Stimulated activated CD8-positive, alpha-beta memory T cell treated with anti-CD3 and anti-CD28 coated beads, Interleukin-7, amount 100 ng/mL, for 1 hour (primary cell): Measurements from ENCODE around the gene MYO5B.

Experiments
- DNase-seq, 2 donors: peaks; one replicate each; pipeline ENCODE4 v3.0.0-alpha.2; 2020; ENCODE audit warnings: low read depth in 2 of 2

MYO5B gene

GRCh38 chr18:49970319-49970718 lies 224.6 kb downstream of the MYO5B start:
- DNase-seq, result no peak

- DNase-seq, result no peak
Observed at GRCh38 chr18:49968644-49969309, 226.2 kb downstream of the MYO5B start.

GRCh38 chr18:49967636-49968313 lies 227.2 kb downstream of the MYO5B start:
- DNase-seq, result no peak

- no peak for DNase-seq
Observed at GRCh38 chr18:49967171-49967570, 227.8 kb downstream of the MYO5B start.

GRCh38 chr18:49966090-49966489 lies 228.9 kb downstream of the MYO5B start:
- DNase-seq, result no peak

- DNase-seq, result no peak
Observed at GRCh38 chr18:49963217-49963616, 231.7 kb downstream of the MYO5B start.

- DNase-seq, result no peak
Observed at GRCh38 chr18:49961271-49961670, 233.7 kb downstream of the MYO5B start.

- DNase-seq, result no peak
Observed at GRCh38 chr18:49960376-49960775, 234.6 kb downstream of the MYO5B start.

- no peak for DNase-seq
Observed at GRCh38 chr18:49959176-49959575, 235.8 kb downstream of the MYO5B start.

GRCh38 chr18:49955263-49955662 lies 239.7 kb downstream of the MYO5B start:
- DNase-seq, result no peak

- no peak for DNase-seq
Observed at GRCh38 chr18:49953391-49953790, 241.6 kb downstream of the MYO5B start.

- no peak for DNase-seq
Observed at GRCh38 chr18:49949951-49950395, 245.0 kb downstream of the MYO5B start.

GRCh38 chr18:49948975-49949374 lies 246.0 kb downstream of the MYO5B start:
- no peak for DNase-seq

- no peak for DNase-seq
Observed at GRCh38 chr18:49944663-49945062, 250.3 kb downstream of the MYO5B start.

GRCh38 chr18:49936821-49937220 lies 258.1 kb downstream of the MYO5B start:
- DNase-seq, result no peak

- no peak for DNase-seq
Observed at GRCh38 chr18:49935215-49935614, 259.7 kb downstream of the MYO5B start.

GRCh38 chr18:49934457-49934856 lies 260.5 kb downstream of the MYO5B start:
- DNase-seq, result no peak

- no peak for DNase-seq
Observed at GRCh38 chr18:49933530-49934128, 261.3 kb downstream of the MYO5B start.

GRCh38 chr18:49931760-49932159 lies 263.2 kb downstream of the MYO5B start:
- no peak for DNase-seq

GRCh38 chr18:49931179-49931578 lies 263.8 kb downstream of the MYO5B start:
- DNase-seq, result no peak

GRCh38 chr18:49926106-49926745 lies 268.7 kb downstream of the MYO5B start:
- DNase-seq, result no peak

- DNase-seq, result no peak
Observed at GRCh38 chr18:49924293-49924983, 270.5 kb downstream of the MYO5B start.
